Activated naive CD4-positive, alpha-beta T cell treated with Interleukin-2 at 50 U/mL for 16 hours (primary cell): Measurements from ENCODE around the gene IFI27L1.
"Not testable (repeated sequence)": the region's sequence is repeated elsewhere in the genome, so short reads cannot be mapped to it uniquely, and the experiment has no call there.

Experiments
- DNase-seq: peaks from one replicate; pipeline ENCODE4 v3.0.0-alpha.2; 2020

IFI27L1 gene

GRCh38 chr14:94048691-94049624, 32.2 kb upstream of the IFI27L1 start:
- no peak for DNase-seq

GRCh38 chr14:94049625-94050023, 31.5 kb upstream of the IFI27L1 start:
- no peak for DNase-seq

- DNase-seq = no peak
These were observed 30.8 kb upstream of the IFI27L1 start for GRCh38 chr14:94050231-94050880.

- no peak for DNase-seq
These were observed 30.0 kb upstream of the IFI27L1 start for GRCh38 chr14:94051115-94051514.

GRCh38 chr14:94051779-94052178, 29.3 kb upstream of the IFI27L1 start:
- no peak for DNase-seq

GRCh38 chr14:94052199-94052598, 28.9 kb upstream of the IFI27L1 start:
- DNase-seq = no peak

- DNase-seq = no peak
These were observed 28.4 kb upstream of the IFI27L1 start for GRCh38 chr14:94052662-94053061.

GRCh38 chr14:94054401-94054800, 26.7 kb upstream of the IFI27L1 start:
- no peak for DNase-seq

- DNase-seq = no peak
These were observed 26.2 kb upstream of the IFI27L1 start for GRCh38 chr14:94054936-94055335.

GRCh38 chr14:94056579-94057308, 24.4 kb upstream of the IFI27L1 start:
- peak; percentile 30 for DNase-seq

GRCh38 chr14:94058128-94058673, 22.9 kb upstream of the IFI27L1 start:
- DNase-seq = no peak

GRCh38 chr14:94058674-94059138, 22.4 kb upstream of the IFI27L1 start:
- DNase-seq = no peak

GRCh38 chr14:94059998-94060397, 21.1 kb upstream of the IFI27L1 start:
- no peak for DNase-seq

GRCh38 chr14:94062344-94062940, 18.7 kb upstream of the IFI27L1 start:
- DNase-seq = no peak

GRCh38 chr14:94066089-94066676, 14.9 kb upstream of the IFI27L1 start:
- no peak for DNase-seq

GRCh38 chr14:94072076-94072475, 9.0 kb upstream of the IFI27L1 start:
- not testable (repeated sequence) for DNase-seq

GRCh38 chr14:94074534-94074933, 6.6 kb upstream of the IFI27L1 start:
- no peak for DNase-seq

GRCh38 chr14:94075008-94075407, 6.1 kb upstream of the IFI27L1 start:
- no peak for DNase-seq

- no peak for DNase-seq
These were observed 3.8 kb upstream of the IFI27L1 start for GRCh38 chr14:94077111-94077821.

GRCh38 chr14:94077823-94078222, 3.3 kb upstream of the IFI27L1 start:
- no peak for DNase-seq

- no peak for DNase-seq
These were observed 1.1 kb upstream of the IFI27L1 start for GRCh38 chr14:94079891-94080620.
